Endometrial microvascular endothelial cells (primary cell): ENCODE measurements around the gene APOBEC3B. TPM values are rescaled to one million over a fixed set of nuclear protein-coding genes. Genes with fewer than 3 reads are reported as not detected.

Experiments used
- total RNA-seq: library from RNA; depleted of rRNA; stranded (reverse); fragments of >200 nt; gene quantifications from one replicate; pipeline ENCODE4 v1.2.3, GENCODE V29; 2015; ENCODE audit errors: inconsistent ontology term

APOBEC3B gene
- total RNA-seq, 1 donor from 2014 or later: 15.1 TPM

Other genes with a start within 250 kb of the APOBEC3B start
- 114 TPM for gene SUN2, start 226.3 kb upstream of the APOBEC3B start, total RNA-seq
- 29.2 TPM for gene DNAL4, start 188.2 kb upstream of the APOBEC3B start, total RNA-seq
- under 0.01 TPM for gene NPTXR, start 138.3 kb upstream of the APOBEC3B start, total RNA-seq
- gene CBX6, start 110.1 kb upstream of the APOBEC3B start, total RNA-seq: 51.8 TPM
- not detected for gene APOBEC3A, start 24.7 kb upstream of the APOBEC3B start, total RNA-seq
- 20.4 TPM for gene APOBEC3C, start 31.9 kb downstream of the APOBEC3B start, total RNA-seq
- gene APOBEC3D, start 38.8 kb downstream of the APOBEC3B start, total RNA-seq: 4.9 TPM
- gene APOBEC3F, start 58.5 kb downstream of the APOBEC3B start, total RNA-seq: 9.4 TPM
- gene APOBEC3G, start 94.9 kb downstream of the APOBEC3B start, total RNA-seq: 8.1 TPM
- gene APOBEC3H, start 114.9 kb downstream of the APOBEC3B start, total RNA-seq: 1.0 TPM
- gene CBX7, start 170.3 kb downstream of the APOBEC3B start, total RNA-seq: 2.2 TPM